PC-9 (cell line): ENCODE results near the gene NPR1. TPM values are rescaled to one million over a fixed set of nuclear protein-coding genes. Genes with fewer than 3 reads are reported as not detected.

Experiments
- BruUV-seq: library from RNA; stranded (reverse); fragments of 400-500 nt; replicated peaks from 2 replicates; lab custom pipeline; 2021; lab: Mats Ljungman, UMichigan
- CTCF ChIA-PET: fragments of 300-600 bp; sonication (Branson Sonifier 250); formaldehyde crosslinking; loops from one replicate; lab custom pipeline; 2022; ENCODE audit warnings: antibody characterized with exemption; lab: Charles Lee
- POLR2A ChIA-PET: fragments of 300-600 bp; sonication (Branson Sonifier 250); formaldehyde crosslinking; loops from one replicate; lab custom pipeline; 2022; ENCODE audit warnings: antibody characterized with exemption; ENCODE audit not compliant: unreplicated experiment; lab: Charles Lee
- DNase-seq, 2 experiments: peaks; one replicate each; pipeline versions ENCODE4 v3.0.0 to v3.0.0-alpha.2; 2015 to 2022; ENCODE audit warnings: mixed read lengths in 1 of 2
- H2AFZ ChIP-seq: fragments of 200-600 bp; sonication (generic); 2 replicates; pipeline ENCODE4 v1.8.1; 2017; ENCODE audit warnings: antibody characterized with exemption
- H3F3A ChIP-seq: fragments of 200-600 bp; sonication (generic); 2 replicates; pipeline ENCODE4 v1.8.1; 2017; ENCODE audit warnings: antibody characterized with exemption, mild to moderate bottlenecking, low read depth; ENCODE audit not compliant: insufficient read depth
- H3K27ac ChIP-seq: fragments of 200-600 bp; sonication (generic); 2 replicates; pipeline ENCODE4 v1.6.1; 2016; ENCODE audit warnings: mixed run types
- H3K27me3 ChIP-seq: fragments of 200-600 bp; sonication (generic); 2 replicates; pipeline ENCODE4 v1.6.1; 2016; ENCODE audit warnings: low read depth, mixed run types; ENCODE audit not compliant: insufficient read depth
- H3K36me3 ChIP-seq: fragments of 200-600 bp; sonication (generic); 2 replicates; pipeline ENCODE4 v1.6.1; 2016; ENCODE audit warnings: low read depth, mixed run types
- H3K4me1 ChIP-seq: fragments of 200-600 bp; sonication (generic); replicated peaks from 2 replicates; pipeline ENCODE4 v1.6.1; 2016; ENCODE audit warnings: mixed run types; ENCODE audit not compliant: insufficient read depth
- H3K4me2 ChIP-seq: fragments of 200-600 bp; sonication (generic); 2 replicates; pipeline ENCODE4 v1.6.1; 2017; ENCODE audit warnings: mixed run types
- H3K4me3 ChIP-seq: fragments of 200-600 bp; sonication (generic); 2 replicates; pipeline ENCODE4 v1.6.1; 2016; ENCODE audit warnings: mixed run types
- H3K79me2 ChIP-seq: fragments of 200-600 bp; sonication (generic); 2 replicates; pipeline ENCODE4 v1.6.1; 2017; ENCODE audit warnings: low read depth, mixed run types
- H3K9me2 ChIP-seq: fragments of 200-600 bp; sonication (generic); 2 replicates; pipeline ENCODE4 v1.8.1; 2017; ENCODE audit warnings: mild to moderate bottlenecking; ENCODE audit not compliant: insufficient read depth
- H3K9me3 ChIP-seq: fragments of 200-600 bp; sonication (generic); 2 replicates; pipeline ENCODE4 v1.8.1; 2016; ENCODE audit warnings: low read depth; ENCODE audit not compliant: insufficient read depth
- H4K20me1 ChIP-seq: fragments of 200-600 bp; sonication (generic); 2 replicates; pipeline ENCODE4 v1.8.1; 2017; ENCODE audit not compliant: insufficient read depth
- CTCF ChIP-seq: fragments of 200-600 bp; sonication (generic); conservative IDR thresholded peaks from 2 replicates; pipeline ENCODE4 v1.6.1; 2017; ENCODE audit warnings: mixed run types, antibody characterized with exemption, mild to moderate bottlenecking, moderate library complexity
- EZH2 ChIP-seq: fragments of 200-600 bp; sonication (generic); IDR thresholded peaks from 2 replicates; pipeline ENCODE4 v1.8.0; 2017; ENCODE audit warnings: antibody characterized with exemption, low read depth
- intact Hi-C: fragments of 100-400 bp; cut with micrococcal nuclease; formaldehyde crosslinking; loops from one replicate; pipeline ENCODE4 v1.10.0; 2022; ENCODE audit not compliant: unreplicated experiment
- total RNA-seq: library from RNA; stranded (reverse); gene quantifications from 2 replicates; pipeline ENCODE4 v1.2.3, GENCODE V29; 2021

Gene NPR1
- total RNA-seq, 1 experiment from 2014 or later: 0.98 TPM

- H2AFZ ChIP-seq: peak within 1 kb of the TSS; percentile 52; the same call in 1 of the 2 replicates
- H3K79me2 ChIP-seq: peaks cover 47% of the 10 kb centered on the region
- intact Hi-C loops: loop anchor here (1.0 to 2.0 kb wide), 6 partner anchors 18 to 66 kb away; partner anchors contain the start of genes ILF2, S100A14 and S100A16
These were observed 44.5 kb upstream of the NPR1 start, which contains the start of gene CHTOP for GRCh38 chr1:153633754-153634665. CHTOP (plus strand) TSS chr1:153634066; CDS start chr1:153636589, 2,523 bp downstream.

GRCh38 chr1:153635872-153636271 is 42.6 kb upstream of the NPR1 start:
- no peak overlapping the region for H3K27ac ChIP-seq
- H4K20me1 ChIP-seq: peaks cover 20% of the 10 kb centered on the region
- H3K4me3 ChIP-seq: peak overlapping the region; percentile 96; the same call in 1 of the 2 replicates

More at GRCh38 chr1:153633754-153634665, 44.5 kb upstream of the NPR1 start, which contains the start of gene CHTOP:
- Histone ChIP-seq H3K4me2 (peak within 1 kb of the TSS; percentile 80), H3K9me3 (no peaks in the 10 kb centered on the region), H3K36me3 (peaks cover 27% of the 10 kb centered on the region), H3K9me2 (no peaks in the 10 kb centered on the region), H4K20me1 (peaks cover 12% of the 10 kb centered on the region), H3K4me3 (peak within 1 kb of the TSS; percentile 96), H3F3A (peaks cover 27% of the 10 kb centered on the region), H3K27me3 (no peaks in the 10 kb centered on the region), H3K27ac (peak within 1 kb of the TSS; percentile 100), H3K4me1 (peaks cover 20% of the 10 kb centered on the region)
- ChIA-PET CTCF (interaction anchor here (0.6 to 1.0 kb wide), 4 partner anchors 18 to 26 kb away, joined by 3 to 5 read pairs (median 4); partner anchors contain the start of gene S100A14), POLR2A (interaction anchor here (0.5 to 2.1 kb wide), 24 partner anchors 16 to 1647 kb away, joined by 3 to 48 read pairs (median 6); partner anchors contain the start of genes S100A14, S100A16 and S100A4)
- DNase-seq: peak; percentile 92 to 98
- TSS peak; percentile 84 for BruUV-seq
- TF ChIP-seq CTCF: no peak

More at GRCh38 chr1:153635872-153636271, 42.6 kb upstream of the NPR1 start:
- Histone ChIP-seq H3K4me2 (peak overlapping the region; percentile 80), H3K9me2 (no peaks in the 10 kb centered on the region), H3K27me3 (no peaks in the 10 kb centered on the region), H2AFZ (no peak overlapping the region), H3F3A (peaks cover 32% of the 10 kb centered on the region), H3K36me3 (peaks cover 45% of the 10 kb centered on the region), H3K9me3 (no peaks in the 10 kb centered on the region), H3K4me1 (peaks cover 20% of the 10 kb centered on the region), H3K79me2 (peaks cover 65% of the 10 kb centered on the region)
- no peak for TF ChIP-seq EZH2
- no peak for TF ChIP-seq CTCF
- no peak for DNase-seq
- POLR2A ChIA-PET: interaction anchor here (0.6 kb wide), 2 partner anchors 129 to 1839 kb away, joined by 3 to 4 read pairs; no protein-coding TSS in a partner anchor
- CTCF ChIA-PET: no interaction called here
- BruUV-seq: no TSS peak
- intact Hi-C loops: loop anchor here (2.0 kb wide), 1 partner anchor 35 kb away; the partner anchor contains the start of gene ILF2
